GM19035 (cell line): Measurements from ENCODE around the gene DHCR7.

ENCODE experiments used
- ATAC-seq: cut with Tn5 transposase; IDR thresholded peaks from one replicate; pipeline ENCODE4 v1.9.1; 2021; ENCODE audit not compliant: unreplicated experiment

DHCR7 gene

DNA sequence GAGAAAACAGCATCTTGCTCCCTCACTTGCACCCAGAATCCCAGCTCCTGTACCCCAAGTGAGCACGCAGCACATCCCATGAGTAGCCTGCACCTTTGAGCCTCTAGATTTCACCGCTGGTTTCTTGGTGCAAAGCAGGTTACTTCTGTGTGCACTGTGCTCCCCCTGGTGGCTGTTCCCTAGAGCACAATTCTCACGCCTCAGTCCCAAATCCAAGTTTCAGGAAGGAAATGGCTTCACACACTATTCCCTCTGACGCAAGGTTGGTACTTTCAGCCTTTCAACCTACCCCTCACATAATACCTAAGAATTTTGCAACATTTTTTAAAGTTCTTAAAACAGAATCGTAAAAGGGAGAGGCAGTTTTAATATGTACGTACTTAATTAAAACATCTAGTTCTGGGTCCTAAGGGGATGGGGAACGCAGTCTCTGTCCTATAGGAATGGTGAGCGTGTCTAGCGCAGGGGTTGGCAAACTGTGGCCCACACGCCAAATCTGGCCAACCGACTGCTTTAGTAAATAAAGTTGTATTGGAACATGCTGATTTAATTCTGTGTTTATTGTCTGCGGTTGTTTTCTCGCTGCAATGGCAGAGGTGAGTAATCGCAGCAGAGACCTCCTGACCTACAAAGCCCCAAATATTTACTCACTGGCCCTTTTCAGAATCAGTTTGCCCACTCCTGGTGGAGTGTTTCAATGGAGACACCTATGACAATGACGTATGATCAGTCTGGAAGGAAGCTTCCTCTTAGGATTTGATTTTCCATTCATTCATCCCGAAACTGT is 27.5 kb downstream of the DHCR7 start:
- no peak for ATAC-seq

DNA sequence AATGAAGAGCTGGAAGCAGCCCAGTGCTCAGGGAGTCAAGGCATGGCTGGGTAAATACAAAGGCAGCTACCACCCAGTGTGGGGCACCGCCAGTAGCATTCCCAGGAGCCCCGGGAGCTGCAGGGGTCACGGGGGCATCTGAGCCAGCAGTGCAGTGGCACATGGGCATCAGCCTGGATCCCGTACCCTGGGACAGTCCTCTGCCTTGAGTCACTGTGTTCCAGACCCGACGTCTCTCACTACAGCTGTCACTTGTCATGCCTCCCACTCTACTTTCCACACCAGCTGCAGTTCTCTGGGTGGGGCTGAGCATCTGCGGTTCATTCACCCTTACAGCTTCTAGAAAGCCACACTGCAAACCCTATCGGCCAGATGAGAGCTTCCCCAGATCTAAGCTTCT is 29.6 kb downstream of the DHCR7 start:
- ATAC-seq = no peak

DNA sequence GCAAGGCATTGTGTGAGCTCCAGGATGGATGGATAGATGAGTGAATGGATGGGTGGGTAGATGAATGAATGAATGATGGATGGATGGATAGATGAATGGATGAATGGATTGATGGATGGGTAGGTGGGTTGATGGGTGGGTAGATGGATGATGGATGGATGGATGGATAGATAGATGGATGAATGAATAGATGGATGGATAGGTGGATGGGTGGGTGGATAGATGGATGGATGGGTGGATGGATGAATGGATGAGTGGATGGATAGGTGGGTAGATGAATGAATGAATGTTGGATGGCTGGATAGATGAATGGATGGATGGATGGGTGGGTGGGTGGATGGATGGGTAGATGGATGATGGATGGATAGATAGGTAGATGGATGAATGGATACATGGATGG is 33.5 kb downstream of the DHCR7 start:
- ATAC-seq = no peak

DNA sequence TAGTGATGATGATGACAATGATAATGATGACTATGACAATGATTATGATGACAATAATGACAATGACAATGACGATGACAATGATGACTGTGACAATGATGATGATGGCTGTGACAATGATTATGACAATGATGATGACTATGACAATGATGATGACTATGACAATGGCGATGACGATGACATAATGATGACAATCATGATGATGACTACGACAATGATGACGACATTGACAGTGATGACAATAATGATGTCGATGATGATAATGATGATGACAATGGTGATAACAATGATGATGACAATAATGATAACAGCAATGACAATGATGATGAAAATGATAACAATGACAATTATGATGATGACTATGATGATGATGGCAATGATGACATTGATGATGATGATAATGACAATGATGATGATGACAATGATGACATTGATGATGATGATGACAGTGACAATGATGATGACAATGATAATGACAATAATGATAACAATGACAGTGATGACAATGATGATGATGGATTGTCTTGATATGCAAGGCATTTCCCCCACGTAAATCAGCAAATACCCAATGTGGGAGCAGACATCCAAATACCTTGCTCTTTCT is 37.7 kb downstream of the DHCR7 start:
- no peak for ATAC-seq

DNA sequence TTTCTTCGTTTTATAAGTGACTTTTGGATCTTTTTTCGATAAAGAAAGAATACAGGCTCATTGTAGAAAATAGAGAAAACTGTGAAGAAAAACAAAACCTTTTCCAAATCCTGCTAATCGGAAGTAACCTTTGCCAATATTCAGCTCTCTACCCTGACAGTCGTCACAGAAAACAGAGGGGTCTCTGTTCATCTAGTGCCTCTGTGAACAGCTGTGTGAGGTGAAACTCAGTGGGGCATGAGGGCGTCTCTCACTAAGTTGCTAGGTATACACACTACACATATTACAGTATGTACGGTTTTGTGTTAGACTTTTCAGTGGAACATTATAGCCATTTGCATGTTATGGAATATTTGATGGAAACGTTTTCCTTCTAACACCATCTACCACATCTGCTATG is 39.4 kb downstream of the DHCR7 start:
- ATAC-seq = no peak

DNA sequence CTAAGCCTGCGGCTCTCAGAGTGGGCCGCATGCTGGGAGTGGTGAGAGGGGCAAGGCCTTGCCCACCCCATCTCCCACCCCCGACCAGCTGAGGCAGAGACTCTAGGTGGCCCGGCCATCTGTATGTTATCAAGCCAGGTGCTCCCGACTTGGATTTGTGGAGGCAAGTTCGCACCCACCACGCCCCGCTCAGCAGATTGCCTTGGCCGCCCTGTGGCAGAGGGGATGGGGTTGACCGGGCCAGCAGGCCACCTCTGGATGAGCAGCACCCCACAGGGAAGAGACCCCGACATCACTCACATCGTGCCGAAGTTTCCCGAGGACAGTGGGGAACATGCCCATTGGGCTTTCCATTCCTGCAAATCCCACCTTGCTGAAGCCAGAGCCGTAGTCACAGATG is 40.8 kb downstream of the DHCR7 start:
- no peak for ATAC-seq

DNA sequence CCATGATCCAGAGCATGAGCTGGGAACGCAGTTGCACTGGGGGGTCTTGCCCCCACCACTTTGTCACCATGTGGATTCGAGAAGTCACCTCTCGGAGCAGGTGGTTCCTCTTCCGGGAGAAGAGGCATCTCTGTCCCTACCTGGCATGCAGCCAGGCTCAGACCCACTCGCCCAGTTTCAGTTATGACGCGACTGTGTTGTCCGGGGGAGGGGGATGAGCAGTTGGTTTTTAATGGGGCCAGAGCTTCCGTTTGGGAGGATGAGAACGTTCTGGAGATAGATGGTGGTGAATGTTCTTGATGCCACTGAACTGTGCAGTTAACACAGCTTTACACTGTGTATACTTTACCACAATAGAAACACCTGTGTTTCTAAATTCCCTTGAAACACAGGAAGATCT is 41.5 kb downstream of the DHCR7 start:
- no peak for ATAC-seq

DNA sequence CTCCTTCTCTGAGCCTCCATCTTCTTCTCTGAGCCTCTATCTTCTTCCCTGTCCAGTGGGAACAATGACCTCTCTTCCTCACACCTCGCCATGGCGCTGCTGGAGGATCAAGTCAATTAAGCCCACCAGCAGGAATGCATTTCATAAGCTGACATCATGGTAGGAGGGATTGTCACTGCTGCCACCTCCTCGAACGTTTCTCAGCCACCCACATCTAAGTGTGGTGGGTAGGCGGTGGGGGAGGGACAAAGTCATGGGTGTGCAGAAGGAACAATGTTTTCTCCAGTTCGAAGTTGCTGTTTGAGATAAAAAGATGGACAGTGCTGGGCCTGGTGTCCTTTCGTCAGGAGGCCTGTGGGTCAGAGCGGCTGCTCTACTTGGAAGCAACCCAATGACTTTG is 44.0 kb downstream of the DHCR7 start:
- ATAC-seq = no peak

DNA sequence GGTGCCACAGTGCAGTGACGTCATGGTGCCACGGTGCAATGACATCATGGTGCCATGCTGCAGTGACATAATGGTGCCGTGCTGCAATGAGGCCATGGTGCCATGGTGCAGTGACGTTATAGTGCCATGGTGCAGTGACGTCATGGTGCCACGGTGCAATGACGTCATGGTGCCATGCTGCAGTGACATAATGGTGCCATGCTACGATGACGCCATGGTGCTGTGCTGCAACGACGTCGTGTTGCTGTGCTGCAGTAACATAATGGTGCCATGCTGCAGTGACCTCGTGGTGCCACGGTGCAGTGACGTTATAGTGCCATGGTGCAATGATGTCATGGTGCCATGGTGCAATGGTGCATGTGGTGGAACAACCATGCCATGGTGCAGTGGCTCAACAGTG is 45.3 kb downstream of the DHCR7 start:
- no peak for ATAC-seq

DNA sequence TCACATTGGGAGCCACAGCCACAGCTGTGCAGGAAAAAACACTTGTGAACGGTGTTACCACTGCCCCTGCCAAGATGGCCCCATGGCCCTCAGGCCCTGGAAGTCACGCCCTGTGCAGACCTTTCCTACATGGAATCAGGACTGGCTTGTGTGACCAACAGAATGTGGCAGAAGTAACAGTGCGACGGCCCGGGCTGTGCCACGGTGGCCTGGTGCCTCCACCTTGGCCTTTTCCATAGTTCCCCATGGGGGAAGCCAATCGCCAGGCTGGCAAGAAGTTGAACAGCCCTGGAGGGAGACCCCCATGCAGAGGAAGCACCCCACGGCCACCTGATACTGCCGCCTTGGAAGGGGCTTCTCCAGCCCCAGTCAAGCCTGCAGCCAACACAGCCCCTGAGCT is 48.0 kb downstream of the DHCR7 start:
- ATAC-seq = no peak

DNA sequence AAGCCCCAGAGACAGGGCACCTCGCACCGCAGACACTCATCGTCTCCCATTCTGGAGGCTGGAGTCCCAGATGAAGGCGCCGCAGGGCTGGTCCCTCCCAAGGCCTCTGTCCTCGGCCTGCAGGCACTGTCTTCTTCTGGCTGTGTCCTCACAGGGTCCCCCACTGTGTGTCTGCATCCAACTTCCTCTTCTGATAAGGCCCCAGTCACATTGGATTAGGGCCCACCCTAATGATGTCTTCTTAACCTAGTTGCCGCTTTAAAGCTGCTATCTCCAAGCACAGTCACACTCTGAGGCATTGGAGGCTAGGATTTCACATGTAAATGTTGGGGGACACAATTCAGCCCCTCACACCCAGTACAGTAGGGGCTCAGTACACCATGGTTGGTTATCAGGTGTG is 48.9 kb downstream of the DHCR7 start:
- no peak for ATAC-seq

DNA sequence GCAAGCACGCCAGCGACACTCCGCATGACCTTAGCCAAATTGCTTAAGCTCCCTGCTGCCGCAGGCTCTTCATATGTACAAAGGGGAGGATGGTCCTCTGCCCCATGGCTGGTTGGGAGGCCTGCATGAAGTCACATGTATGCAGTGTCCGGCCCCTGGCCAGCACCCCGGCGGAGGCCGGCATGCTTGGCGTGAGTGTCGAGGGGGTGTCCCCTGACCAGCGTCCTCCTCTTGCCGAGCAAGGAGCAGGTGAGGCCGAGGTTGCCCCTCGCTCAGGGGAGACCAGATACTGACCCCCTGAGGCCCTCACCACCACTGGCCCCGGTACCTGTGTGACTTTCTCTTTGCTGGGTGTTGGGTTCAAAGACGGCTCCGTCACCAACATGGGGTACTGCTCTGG is 50.2 kb downstream of the DHCR7 start:
- ATAC-seq = no peak

DNA sequence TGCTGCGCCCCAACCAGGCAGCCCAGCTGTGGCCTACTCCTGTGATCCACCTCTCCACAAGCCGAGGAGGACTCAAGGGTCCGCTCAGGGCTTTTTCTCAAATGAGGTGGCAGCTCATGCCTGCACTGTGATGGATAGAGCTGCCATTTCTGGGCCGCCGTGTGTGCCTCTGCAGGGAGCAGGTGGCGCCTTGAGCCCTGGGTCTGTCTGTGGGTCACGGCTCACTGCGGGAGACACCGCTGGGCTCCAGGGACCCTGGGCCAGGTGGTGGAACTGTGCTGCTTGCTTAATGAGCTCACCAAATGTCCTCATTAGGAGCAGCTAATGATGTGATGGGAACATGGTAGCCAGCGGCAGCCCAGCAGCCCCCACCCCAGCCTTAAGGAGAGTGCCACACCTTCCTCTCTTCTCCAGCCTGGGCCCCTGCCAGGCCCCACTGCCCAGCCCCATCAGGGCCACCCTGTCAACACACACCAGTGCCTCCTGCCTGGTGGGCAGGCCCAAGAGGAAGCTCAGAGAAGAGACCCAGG is 50.8 kb downstream of the DHCR7 start:
- ATAC-seq = no peak

DNA sequence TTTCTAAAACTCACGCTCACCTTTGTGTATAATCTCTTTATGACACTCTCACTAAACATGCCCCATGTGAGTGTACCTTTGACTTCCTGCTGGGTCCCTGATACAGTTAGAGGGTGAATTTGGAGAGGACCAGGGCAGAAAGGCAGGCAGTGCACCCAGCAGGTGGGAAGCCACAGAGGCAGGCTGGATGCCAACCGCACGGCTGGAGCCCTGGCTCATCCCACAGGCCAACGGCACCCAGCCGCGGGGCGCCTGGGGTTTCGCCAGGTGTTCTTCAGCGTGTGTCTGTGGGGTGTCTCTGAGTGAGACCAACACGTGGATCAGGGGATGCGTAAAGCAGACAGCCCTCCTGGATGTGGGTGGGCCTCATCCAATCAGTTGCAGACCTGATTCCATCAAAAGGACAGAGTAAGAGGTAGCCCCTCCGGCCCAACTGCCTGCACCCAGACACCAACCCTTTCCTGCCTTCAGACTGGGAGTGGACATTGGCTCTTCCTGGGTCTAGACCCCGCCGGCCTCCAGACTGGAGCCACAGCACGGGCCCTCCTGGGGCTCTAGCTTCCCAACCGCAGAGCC is 51.6 kb downstream of the DHCR7 start:
- ATAC-seq = no peak

DNA sequence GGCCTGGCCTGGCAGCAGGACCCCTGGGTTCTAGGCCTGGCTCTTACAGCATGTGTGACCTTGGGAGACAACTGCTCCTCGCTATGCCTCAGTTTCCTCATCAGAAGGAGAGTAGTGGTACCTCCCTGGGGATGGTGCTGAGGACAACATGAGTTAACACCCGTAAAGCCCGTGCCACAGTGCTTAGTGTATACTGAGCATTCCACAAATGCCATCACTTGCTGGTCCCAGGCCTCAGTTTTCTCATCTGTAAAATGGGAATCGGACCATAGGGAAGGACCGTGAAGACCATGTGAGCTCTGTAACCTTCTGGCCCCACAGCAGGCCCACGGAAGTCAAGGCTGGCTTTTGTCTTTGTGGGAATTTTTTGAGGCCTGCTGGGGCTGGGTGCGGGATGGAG is 52.4 kb downstream of the DHCR7 start:
- ATAC-seq = no peak

DNA sequence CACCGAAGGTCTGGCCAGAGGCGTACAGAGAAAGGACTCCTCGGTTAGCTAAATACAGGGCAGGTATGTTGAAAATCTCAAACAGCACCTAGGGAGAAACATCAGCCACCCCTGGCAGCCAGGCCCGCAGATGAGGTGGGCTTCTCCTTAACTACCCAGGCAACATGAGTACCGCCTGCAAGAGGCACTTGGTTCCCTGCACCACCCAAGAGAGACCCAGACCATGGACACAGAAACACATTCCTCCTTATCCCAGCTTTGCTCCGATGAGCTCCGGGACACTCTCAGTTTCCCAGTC is 53.0 kb downstream of the DHCR7 start:
- ATAC-seq = no peak

DNA sequence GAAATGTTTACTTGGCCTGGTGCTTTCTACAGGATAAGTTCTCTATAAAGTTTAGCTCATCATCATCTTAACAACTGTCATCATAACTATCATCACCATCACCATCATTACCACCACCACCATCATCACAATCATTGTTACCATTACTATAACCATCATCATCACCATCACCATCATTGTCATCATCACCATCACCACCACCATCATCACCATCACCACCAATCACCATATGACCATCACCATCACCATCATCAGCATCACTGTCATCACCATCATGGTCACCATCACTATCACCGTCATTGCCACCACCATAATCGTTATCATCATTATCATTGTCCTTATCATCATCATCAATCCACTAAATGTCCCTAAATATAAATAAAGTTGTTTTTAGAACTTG is 54.9 kb downstream of the DHCR7 start:
- ATAC-seq = no peak

DNA sequence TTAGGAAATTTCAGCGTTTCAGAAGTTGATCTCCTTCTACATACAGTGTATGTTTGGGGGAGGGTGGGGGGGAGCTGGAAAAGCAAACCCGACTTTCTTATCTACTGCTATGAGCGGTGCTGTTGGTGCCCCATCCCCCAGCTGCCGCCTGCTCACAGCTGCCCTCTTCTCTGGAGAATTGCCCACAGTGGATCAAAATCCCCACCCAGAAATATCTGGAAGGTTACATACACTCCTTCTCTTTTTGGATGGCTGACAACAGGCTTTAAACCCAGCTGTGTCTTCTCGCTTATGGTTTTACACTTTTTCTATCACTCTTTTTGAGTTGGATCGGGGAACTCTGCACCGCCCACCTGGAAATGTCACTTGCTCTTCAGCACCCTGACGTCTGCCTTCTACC is 56.4 kb downstream of the DHCR7 start:
- ATAC-seq = no peak

DNA sequence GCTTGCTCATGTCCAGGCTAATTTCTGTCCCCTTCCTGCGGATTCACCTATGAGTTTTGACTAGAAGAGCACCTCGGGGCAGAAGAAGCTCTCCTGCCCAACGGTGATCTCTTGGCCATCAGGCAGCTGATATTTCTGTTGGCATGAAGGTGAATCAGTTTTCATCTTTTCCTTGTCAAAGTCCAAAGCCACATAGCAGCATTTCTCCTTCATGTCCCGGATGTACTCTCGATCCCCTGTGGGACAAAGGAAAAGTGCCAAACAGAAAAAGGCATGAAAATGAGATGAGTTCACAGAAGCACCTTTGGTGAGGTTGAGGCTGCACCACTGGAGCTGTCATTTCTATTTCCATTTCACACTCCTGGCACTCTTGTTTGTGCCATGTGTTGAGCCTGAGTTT is 56.8 kb downstream of the DHCR7 start:
- ATAC-seq = no peak

DNA sequence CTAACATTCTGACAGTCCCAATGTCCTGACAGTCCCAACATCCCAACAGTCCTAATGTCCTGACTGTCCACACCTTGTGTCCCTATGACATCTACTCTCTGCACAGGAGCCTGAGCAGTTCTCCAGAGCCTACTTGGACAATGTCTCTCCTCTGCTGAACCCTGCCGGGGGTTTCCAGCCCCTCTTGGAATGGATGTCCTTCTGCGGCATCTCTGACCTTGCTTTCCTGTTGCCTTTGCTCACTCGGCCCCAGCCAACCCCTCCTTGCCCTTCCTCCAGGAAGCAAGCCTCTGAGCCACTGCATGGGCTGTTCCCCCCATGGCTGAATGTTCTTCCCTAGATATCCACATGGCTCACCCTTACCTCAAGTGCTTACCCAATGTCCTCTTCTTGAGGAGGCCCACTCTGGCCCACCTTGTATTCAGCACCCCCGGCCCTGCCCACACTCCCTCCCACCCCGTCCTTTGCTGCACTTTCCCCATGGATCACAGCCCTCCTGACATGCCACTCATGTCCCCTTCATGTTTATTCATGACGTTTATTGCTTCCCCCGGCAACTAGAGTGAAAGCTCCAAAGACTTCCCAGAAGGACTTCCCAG is 59.5 kb downstream of the DHCR7 start:
- ATAC-seq = no peak

DNA sequence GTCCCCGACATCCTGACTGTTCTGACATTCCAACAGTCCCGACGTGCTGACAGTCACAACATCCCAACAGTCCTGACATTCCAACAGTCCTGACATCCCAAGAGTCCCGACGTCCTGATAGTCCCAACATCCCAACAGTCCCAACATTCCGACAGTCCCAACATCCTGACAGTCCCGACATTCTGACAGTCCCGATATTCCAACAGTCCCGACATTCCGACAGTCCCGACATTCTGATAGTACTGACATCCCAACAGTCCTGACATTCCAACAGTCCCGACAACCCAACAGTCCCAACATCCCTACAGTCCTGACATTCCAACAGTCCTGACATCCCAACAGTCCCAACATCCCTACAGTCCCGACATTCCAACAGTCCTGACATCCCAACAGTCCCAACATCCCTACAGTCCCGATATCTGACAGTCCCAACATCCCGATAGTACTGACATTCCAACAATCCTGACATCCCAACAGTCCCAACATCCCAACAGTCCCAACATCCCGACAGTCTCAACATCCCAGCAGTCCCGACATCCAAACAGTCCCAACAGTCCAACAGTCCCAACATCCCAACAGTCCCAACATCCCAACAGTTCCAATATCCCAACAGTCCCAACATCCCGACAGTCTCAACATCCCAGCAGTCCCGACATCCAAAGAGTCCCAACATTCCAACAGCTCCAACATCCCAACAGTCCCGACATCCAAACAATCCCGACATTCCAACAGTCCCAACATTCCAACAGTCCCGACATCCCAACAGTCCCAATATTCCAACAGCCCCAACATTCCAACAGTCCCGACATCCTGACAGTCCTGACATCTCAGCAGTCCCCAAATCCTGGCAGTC is 60.2 kb downstream of the DHCR7 start:
- no peak for ATAC-seq
